Measurements from ENCODE around the gene SENP8.

DNA sequence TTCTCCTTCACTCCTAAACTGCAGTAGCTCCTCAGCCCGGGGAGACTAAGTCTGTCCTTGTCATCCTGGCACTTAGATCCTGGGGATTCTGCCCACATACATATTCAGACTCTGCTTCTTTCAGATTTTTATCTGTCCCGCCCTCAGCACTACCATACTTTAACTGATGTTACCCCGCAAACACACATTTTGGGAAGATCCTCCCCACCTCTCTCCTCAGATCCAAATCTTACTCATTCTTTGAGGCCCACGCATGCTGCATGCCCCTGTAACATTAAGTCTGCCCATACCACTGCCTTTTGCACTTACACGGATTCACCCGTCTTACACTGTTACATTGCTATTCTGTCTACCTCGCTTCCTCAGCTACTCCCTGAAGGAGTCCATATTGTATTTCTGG, 36.1 kb downstream of the SENP8 start:
- TF ChIP-seq GATA2 (IDR thresholded peaks at IDR 0.05; ENCODE audit: low read depth, low read length) = no peak
- no peak for TF ChIP-seq GATA3 (IDR thresholded peaks at IDR 0.05; ENCODE audit: low read depth, low read length)
